Erythroblast (primary cell): ENCODE measurements around the gene SF3A1.

ENCODE experiments used
- GATA1 ChIP-seq: IDR thresholded peaks from 2 replicates; pipeline ENCODE4 v1.6.1; 2011; ENCODE audit warnings: low read depth, mild to moderate bottlenecking, control low read depth, low read length, moderate library complexity
- POLR2A ChIP-seq: IDR thresholded peaks from 2 replicates; pipeline ENCODE4 v1.6.1; 2011; ENCODE audit warnings: mild to moderate bottlenecking, low read length

- TF ChIP-seq POLR2A = no peak
- no peak for TF ChIP-seq GATA1
Observed at GRCh38 chr22:30318799-30319419, 37.8 kb downstream of the SF3A1 start.
